Loucy (cell line): Measurements from ENCODE around the gene SLC26A6.

ENCODE experiments used
- H2AFZ ChIP-seq: fragments of 200-600 bp; sonication (generic); 2 replicates; pipeline ENCODE4 v1.6.0; 2016; ENCODE audit warnings: antibody characterized with exemption, mild to moderate bottlenecking, low read length, moderate library complexity
- H3F3A ChIP-seq: fragments of 200-600 bp; 2 replicates; pipeline ENCODE4 v1.6.0; 2016; ENCODE audit warnings: antibody characterized with exemption, low read depth, mild to moderate bottlenecking
- H3K27me3 ChIP-seq: fragments of 200-600 bp; sonication (generic); 2 replicates; pipeline ENCODE4 v1.6.1; 2014; ENCODE audit warnings: low read length, mild to moderate bottlenecking; ENCODE audit not compliant: insufficient read depth, poor library complexity, severe bottlenecking
- H3K36me3 ChIP-seq: fragments of 200-600 bp; sonication (generic); 2 replicates; pipeline ENCODE4 v1.6.1; 2016; ENCODE audit warnings: low read length; ENCODE audit not compliant: insufficient read depth
- H3K4me1 ChIP-seq: fragments of 200-600 bp; sonication (generic); 2 replicates; pipeline ENCODE4 v1.5.1; 2014; ENCODE audit warnings: low read length, mild to moderate bottlenecking; ENCODE audit not compliant: insufficient read depth, poor library complexity, severe bottlenecking
- H3K4me2 ChIP-seq: fragments of 200-600 bp; sonication (generic); 2 replicates; pipeline ENCODE4 v1.6.0; 2014; ENCODE audit warnings: antibody characterized with exemption, low read length, low read depth, mild to moderate bottlenecking; ENCODE audit not compliant: poor library complexity, severe bottlenecking
- H3K4me3 ChIP-seq: fragments of 200-600 bp; sonication (generic); 2 replicates; pipeline ENCODE4 v1.5.1; 2014; ENCODE audit warnings: low read length, mild to moderate bottlenecking, mixed read lengths; ENCODE audit not compliant: poor library complexity, severe bottlenecking
- H3K79me2 ChIP-seq: fragments of 200-600 bp; sonication (generic); 2 replicates; pipeline ENCODE4 v1.6.1; 2014; ENCODE audit warnings: low read length; ENCODE audit not compliant: insufficient read depth
- H3K9ac ChIP-seq: fragments of 200-600 bp; sonication (generic); 2 replicates; pipeline ENCODE4 v1.6.0; 2014; ENCODE audit warnings: mild to moderate bottlenecking, low read depth, low read length, moderate library complexity; ENCODE audit not compliant: poor library complexity, severe bottlenecking
- H3K9me2 ChIP-seq: fragments of 200-600 bp; sonication (generic); replicated peaks from 2 replicates; pipeline ENCODE4 v1.6.1; 2016; ENCODE audit warnings: low read depth, low read length, mixed read lengths
- H3K9me3 ChIP-seq: fragments of 200-600 bp; sonication (generic); 2 replicates; pipeline ENCODE4 v1.6.1; 2014; ENCODE audit warnings: mild to moderate bottlenecking, antibody characterized with exemption, low read length, low read depth; ENCODE audit not compliant: insufficient read depth
- H4K20me1 ChIP-seq: fragments of 200-600 bp; sonication (generic); 2 replicates; pipeline ENCODE4 v1.6.0; 2014; ENCODE audit warnings: antibody characterized with exemption, low read length, mild to moderate bottlenecking; ENCODE audit not compliant: insufficient read depth, poor library complexity, severe bottlenecking
- CTCF ChIP-seq: fragments of 200-600 bp; sonication (generic); conservative IDR thresholded peaks from 2 replicates; pipeline ENCODE4 v1.5.1; 2014; ENCODE audit warnings: mild to moderate bottlenecking, antibody characterized with exemption, low read length
- EZH2phosphoT487 ChIP-seq: fragments of 200-600 bp; IDR thresholded peaks from 2 replicates; pipeline ENCODE4 v1.6.1; 2018; ENCODE audit warnings: antibody characterized with exemption, mild to moderate bottlenecking, moderate library complexity, borderline replicate concordance

Gene SLC26A6

GRCh38 chr3:48641396-48641795, 6.1 kb upstream of the SLC26A6 start:
- Histone ChIP-seq H3K9me2 (no peaks in the 10 kb centered on the region), H3F3A (no peaks in the 10 kb centered on the region), H3K9ac (no peak overlapping the region), H3K9me3 (no peaks in the 10 kb centered on the region), H3K36me3 (no peaks in the 10 kb centered on the region), H3K79me2 (no peaks in the 10 kb centered on the region), H3K4me2 (no peak overlapping the region), H3K4me3 (no peak overlapping the region), H3K27me3 (no peaks in the 10 kb centered on the region), H2AFZ (no peak overlapping the region), H3K4me1 (peaks cover 4% of the 10 kb centered on the region), H4K20me1 (no peaks in the 10 kb centered on the region)
- TF ChIP-seq EZH2phosphoT487 = no peak
- no peak for TF ChIP-seq CTCF

GRCh38 chr3:48639944-48640606, 4.8 kb upstream of the SLC26A6 start:
- Histone ChIP-seq H2AFZ (no peak overlapping the region), H3K4me3 (no peak overlapping the region), H3K9me2 (no peaks in the 10 kb centered on the region), H3F3A (no peaks in the 10 kb centered on the region), H3K79me2 (peaks cover 6% of the 10 kb centered on the region), H3K4me1 (peaks cover 11% of the 10 kb centered on the region), H3K27me3 (no peaks in the 10 kb centered on the region), H3K36me3 (no peaks in the 10 kb centered on the region), H3K9me3 (no peaks in the 10 kb centered on the region), H4K20me1 (no peaks in the 10 kb centered on the region), H3K4me2 (no peak overlapping the region), H3K9ac (no peak overlapping the region)
- TF ChIP-seq CTCF = no peak
- no peak for TF ChIP-seq EZH2phosphoT487

GRCh38 chr3:48637305-48637704, 2.0 kb upstream of the SLC26A6 start:
- H4K20me1 ChIP-seq = peaks cover 15% of the 10 kb centered on the region
- H2AFZ ChIP-seq = no peak overlapping the region
- H3K9me2 ChIP-seq = no peaks in the 10 kb centered on the region
- no peak overlapping the region for H3K4me2 ChIP-seq
- no peak overlapping the region for H3K4me3 ChIP-seq
- peaks cover 23% of the 10 kb centered on the region for H3K4me1 ChIP-seq
- H3K36me3 ChIP-seq = no peaks in the 10 kb centered on the region; the same call in 1 of the 2 replicates
- TF ChIP-seq CTCF (no peak), EZH2phosphoT487 (no peak)
- H3K79me2 ChIP-seq = peaks cover 34% of the 10 kb centered on the region
- H3K9ac ChIP-seq = no peak overlapping the region
- no peaks in the 10 kb centered on the region for H3K27me3 ChIP-seq
- no peaks in the 10 kb centered on the region for H3K9me3 ChIP-seq
- H3F3A ChIP-seq = no peaks in the 10 kb centered on the region
